ENCODE results near the gene CARD11.
A peak's percentile ranks its signal among the peaks of the same experiment; 100 is the strongest.

CARD11 gene

GRCh38 chr7:2894118-2894940 lies 149.3 kb downstream of the CARD11 start:
- DNase-seq = no peak

GRCh38 chr7:2893411-2893861 lies 150.2 kb downstream of the CARD11 start:
- no peak for DNase-seq

- no peak for DNase-seq
Observed at GRCh38 chr7:2892549-2892948, 151.1 kb downstream of the CARD11 start.

GRCh38 chr7:2887816-2888215 lies 155.9 kb downstream of the CARD11 start:
- no peak for DNase-seq

DNA sequence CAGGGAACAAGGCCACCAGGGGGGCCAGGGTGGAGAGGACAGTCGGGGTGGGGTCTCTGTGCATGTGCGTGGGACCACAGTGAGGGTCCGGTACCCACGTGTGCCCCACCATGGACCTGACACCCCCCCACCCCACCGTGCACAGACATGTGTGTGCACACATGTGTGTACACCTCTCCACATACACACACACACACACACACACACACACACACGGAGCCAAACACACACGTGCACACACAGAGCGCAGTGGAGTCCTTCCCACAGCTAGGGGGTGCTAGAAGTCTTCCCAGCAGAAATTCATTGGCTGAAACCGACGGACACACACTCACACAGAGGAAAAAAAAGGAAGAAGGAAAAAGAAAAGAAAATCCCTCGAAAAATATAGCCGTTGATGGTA lies 156.8 kb downstream of the CARD11 start:
- DNase-seq = peak; percentile 73

DNA sequence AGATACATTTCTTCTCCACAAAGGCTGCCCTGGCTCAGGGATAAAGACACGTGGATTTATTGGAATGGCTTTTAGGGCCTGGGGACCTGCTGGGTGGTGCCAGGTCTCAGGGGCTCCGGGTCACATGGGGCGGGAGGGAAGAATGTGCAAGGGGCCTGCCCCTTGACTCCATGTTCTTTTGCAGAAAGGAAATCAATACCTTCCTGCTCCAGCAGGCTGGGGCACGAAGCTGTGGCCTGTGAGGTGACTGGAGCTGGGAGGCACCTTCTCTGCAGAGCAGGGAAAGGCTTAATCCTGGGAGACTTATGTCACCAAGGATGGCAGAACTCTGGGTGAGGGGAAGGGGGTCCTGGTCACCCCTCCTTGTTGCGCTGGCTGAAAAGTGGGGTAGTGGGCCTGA lies 157.3 kb downstream of the CARD11 start:
- no peak for DNase-seq

GRCh38 chr7:2884161-2884560 lies 159.5 kb downstream of the CARD11 start:
- no peak for DNase-seq

DNA sequence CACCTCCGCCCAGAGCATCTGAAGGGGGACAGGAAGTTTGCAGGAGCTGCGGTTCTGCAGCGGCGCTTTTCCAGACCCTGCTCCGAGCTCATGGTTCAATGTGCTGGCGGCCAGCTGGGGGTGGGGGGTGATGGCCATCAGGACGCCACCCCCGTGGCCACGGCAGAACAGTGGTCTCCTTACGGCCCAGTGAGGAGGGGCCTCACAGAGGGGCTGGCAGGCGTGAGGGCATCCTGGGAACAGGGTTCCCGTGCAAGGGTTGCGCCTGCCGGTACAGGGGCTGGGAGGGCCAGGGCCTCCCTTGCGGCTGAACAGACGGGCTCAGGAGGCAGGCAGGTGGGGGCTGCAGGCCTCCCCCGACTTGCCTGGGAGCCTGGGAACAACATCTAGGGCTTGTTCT lies 160.6 kb downstream of the CARD11 start:
- no peak for DNase-seq

DNA sequence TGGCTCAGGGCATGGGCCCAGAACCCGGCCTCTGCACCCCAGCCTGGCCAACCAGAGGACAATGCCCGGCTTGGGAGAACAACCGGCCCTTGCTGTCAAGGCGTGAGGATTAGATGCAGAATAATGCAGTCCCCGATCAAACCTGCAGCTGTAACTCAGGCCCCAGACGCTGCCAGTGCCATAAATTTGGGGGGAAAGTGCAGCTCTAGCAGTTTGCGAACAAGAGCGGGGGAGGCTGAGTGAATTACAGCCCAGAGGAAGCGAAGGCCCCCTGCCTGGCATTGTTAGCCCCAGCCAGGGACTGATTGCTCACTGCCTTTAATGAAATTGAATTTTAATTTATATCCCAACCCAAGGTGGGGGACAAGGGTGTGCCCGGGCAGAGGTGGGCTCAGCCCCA lies 161.6 kb downstream of the CARD11 start:
- DNase-seq = no peak

GRCh38 chr7:2880874-2881533 lies 162.7 kb downstream of the CARD11 start:
- no peak for DNase-seq

- no peak for DNase-seq
Observed at GRCh38 chr7:2880051-2880450, 163.6 kb downstream of the CARD11 start.

GRCh38 chr7:2879354-2879753 lies 164.3 kb downstream of the CARD11 start:
- DNase-seq = no peak

- no peak for DNase-seq
Observed at GRCh38 chr7:2878306-2878705, 165.4 kb downstream of the CARD11 start.

- DNase-seq = no peak
Observed at GRCh38 chr7:2876031-2876731, 167.5 kb downstream of the CARD11 start.

GRCh38 chr7:2873686-2874551 lies 169.7 kb downstream of the CARD11 start:
- DNase-seq = peak; percentile 21

- DNase-seq = no peak
Observed at GRCh38 chr7:2873146-2873545, 170.5 kb downstream of the CARD11 start.

DNA sequence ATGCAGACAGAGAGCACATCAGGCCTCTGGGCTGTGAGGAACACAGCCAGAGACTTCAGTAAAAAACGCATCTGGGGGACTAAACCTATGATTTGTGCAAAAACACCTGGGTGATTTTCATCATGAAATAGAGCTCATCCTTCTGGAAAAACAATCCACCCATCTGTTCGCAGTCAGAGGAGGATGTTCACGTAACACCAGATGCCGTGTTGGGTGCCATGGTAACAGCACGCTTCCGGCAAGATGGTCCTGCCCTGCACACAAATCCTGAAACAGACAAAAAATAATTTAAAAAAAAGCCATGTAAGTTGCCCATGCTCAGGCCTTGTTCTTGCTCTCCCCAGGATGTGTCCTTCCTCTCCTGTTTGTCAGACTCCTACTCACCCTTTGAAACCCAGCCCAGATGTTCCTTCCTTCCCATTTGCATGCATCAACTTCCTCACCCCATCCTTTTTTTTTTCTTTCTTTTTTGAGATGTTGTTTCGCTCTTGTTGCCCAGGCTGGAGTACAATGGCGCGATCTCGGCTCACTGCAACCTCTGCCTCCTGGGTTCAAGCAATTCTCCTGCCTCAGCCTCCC lies 171.3 kb downstream of the CARD11 start:
- DNase-seq = no peak

DNA sequence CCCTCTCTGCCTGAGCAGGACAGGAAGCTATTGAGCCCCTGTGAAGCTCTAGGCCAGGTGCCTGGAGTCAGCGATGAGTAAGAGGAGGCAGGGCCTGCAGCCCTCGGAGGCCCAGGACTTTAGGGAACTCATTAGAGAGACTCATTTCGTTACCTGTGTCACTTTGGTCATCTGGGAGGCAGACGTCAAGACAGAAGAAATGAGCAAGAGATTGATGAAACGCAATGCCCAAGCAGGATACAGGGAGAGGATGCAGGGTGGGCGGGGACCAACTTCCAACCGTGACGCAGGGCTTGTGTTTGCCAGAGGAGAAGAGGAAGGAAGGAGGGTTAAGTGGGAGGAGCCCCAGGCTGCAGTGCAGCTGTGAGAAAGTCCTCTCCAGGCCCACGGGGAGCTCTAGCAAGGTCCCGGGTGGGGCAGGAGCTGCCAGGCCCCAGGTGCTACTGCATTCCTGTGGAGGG lies 173.2 kb downstream of the CARD11 start:
- no peak for DNase-seq

DNA sequence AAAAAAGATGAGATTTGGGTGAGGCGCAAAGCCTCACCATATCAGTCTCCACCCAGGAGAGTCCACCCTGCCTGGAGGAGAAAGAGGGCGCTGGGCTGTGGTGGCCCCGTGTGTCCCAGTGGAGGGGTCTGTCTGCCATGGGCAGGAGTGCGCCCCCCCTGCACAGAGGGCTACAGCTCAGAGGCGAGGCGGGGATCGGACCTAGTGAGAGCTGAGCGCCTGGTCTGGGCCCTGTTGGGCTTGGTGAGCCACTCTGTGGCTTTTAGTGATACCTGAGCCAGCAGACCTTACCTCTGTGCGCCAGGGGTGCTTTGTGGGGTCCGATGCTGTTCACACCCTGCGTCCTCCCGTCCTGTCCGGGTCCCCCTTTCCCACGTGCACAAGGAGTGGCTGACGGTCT lies 173.7 kb downstream of the CARD11 start:
- DNase-seq = no peak

DNA sequence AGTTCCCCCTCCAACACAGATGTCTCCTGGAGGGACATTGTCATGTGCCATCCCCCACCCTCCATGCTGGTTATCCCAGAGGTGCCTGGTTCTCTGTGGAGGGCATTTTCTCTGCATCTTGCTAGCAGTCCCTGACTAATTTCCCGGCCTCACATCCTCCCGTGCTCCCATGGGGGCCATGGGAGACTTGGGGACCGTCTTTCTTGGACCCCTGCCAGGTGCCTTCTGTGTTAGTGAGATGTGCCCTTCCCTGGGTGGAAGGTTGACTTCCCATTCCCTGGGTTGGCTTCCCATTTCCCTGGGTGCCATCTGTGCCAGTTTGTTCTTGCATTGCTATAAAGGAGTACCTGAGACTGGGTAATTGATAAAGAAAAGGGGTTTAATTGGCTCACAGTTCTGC lies 177.1 kb downstream of the CARD11 start:
- DNase-seq = no peak

DNA sequence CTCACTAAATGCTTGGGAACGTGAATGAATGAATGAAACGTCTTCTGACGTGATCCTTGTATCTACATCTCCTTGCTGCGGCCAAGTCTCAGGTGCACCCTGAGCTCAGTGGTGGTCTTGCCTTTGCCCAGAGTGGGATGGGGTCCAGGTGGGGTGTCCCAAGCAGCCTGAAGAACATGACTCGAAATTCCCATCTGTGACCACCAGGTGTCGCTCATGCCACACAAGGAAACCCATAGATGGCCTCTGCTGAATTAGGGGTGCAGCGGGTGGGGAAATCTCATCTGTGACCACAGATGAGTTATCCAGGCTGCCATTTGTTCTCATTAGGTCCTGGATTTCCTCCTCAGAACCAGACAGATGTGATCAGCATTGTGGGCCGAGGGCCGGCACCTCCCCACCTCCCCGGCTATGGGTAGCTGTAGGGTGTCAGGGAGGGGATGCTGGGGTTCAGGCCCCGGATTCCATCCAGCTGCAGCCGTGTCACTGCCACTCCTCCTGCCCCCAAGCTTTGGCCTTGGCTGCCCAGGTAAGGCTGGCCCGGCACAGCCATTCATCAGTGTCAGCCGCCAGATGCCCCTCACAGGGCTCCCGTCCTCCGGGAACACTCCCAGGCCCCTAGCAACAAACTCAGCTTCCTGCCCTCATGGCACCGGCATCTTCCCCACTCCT lies 178.5 kb downstream of the CARD11 start:
- peak; percentile 70 for DNase-seq

All from NCI-H82 (cell line).